Stimulated activated CD4-positive, alpha-beta T cell treated with anti-CD3 and anti-CD28 coated beads, TNF-alpha, amount 100 ng/mL, for 1 hour (primary cell): Measurements from ENCODE around the gene MMP28.

Source experiments
- DNase-seq, 3 donors: peaks; one replicate each; pipeline ENCODE4 v3.0.0-alpha.2; 2020; ENCODE audit warnings: low read depth in 3 of 3, low spot score in 1 of 3

The MMP28 gene

GRCh38 chr17:35744830-35745229 is 50.6 kb downstream of the MMP28 start:
- no peak for DNase-seq

GRCh38 chr17:35743626-35744328 is 51.7 kb downstream of the MMP28 start:
- DNase-seq: no peak

GRCh38 chr17:35742896-35743477 is 52.5 kb downstream of the MMP28 start:
- DNase-seq: no peak

DNA sequence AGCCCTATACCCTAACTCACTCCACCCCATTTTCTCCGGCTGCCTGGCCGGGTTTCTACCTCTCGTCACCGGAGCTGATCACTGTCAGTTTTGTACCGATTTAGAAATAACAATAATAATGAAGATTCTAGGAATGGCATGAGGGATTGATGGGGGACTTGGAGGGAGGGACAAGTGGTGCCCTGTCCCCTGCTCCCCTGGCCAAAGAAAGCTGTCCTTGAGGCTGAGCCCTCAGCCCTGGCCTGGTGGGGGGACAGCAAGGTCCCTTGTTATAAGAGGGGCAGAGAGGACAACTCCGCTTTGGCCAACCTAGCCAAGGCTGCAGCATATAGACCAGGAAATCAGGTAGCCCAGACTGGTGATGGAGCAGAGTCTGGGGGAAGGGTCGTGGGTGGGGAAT is 52.9 kb downstream of the MMP28 start:
- DNase-seq: no peak

GRCh38 chr17:35740997-35741931 is 54.2 kb downstream of the MMP28 start:
- no peak for DNase-seq

DNA sequence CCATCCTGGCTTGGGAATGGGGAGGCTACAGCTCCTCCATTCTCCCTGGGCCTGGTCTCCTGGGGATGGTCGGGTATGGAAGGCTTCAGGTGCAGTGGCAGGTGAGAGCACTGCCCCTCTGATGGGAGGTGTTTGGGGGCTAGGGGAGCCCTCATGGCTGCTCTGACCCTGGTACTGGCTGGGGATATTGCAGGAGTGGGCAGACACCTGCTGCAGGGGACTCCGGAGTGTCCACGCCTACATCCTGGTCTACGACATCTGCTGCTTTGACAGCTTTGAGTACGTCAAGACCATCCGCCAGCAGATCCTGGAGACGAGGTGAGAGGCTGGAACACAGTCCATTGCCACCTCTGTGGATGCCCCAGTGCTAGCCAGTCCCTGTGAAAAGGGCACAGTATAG is 55.2 kb downstream of the MMP28 start:
- no peak for DNase-seq

DNA sequence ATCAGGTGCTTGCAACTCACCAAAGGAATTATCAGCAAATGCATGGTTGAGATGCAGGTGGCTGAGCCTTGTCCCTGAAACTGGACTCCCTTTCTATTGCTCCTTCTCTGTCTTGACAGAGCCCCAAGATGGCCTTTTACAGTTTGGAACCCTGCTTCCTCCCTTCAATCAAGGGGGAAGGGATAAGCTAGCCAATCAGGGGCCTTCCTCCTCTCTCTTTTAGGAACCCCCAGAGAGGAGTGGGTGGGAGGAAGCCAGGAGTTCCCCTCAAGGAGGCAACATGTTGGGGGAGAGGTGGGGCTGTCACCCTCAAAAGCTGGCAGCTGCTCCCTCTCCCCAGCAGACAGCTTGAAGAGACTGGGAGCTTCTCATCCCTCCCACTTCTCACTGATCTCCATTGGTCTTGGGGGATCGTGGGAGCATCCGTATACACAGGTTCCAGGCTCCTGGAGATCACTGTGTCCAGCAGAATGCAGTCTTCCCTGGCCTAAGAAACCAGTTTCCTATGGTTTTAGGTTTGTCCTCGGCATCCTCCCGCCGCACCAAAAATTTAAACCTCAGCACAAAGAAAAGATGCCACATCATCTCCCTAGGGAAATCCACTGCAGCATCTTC is 56.8 kb downstream of the MMP28 start:
- DNase-seq: no peak

DNA sequence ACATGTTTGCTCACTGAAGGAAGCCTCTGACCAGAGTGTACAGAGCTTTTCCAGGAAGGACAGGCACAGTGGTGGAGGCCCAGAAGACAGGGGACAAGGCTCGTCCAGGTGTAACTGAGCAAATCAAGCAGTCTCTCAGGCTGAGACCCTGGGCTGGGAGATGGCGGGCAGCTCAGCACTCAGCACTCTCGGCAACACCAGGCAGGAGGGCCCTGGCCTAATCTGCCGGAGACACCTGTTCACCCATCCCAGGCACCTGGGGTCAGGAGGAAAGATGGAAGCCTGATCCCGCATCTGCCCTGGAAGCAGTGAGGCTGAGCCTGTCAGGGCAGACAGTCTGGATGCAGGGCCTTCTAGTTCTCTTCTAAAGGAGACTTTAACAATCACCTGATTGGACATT is 59.2 kb downstream of the MMP28 start:
- no peak for DNase-seq

GRCh38 chr17:35735036-35735805 is 60.2 kb downstream of the MMP28 start:
- no peak for DNase-seq

DNA sequence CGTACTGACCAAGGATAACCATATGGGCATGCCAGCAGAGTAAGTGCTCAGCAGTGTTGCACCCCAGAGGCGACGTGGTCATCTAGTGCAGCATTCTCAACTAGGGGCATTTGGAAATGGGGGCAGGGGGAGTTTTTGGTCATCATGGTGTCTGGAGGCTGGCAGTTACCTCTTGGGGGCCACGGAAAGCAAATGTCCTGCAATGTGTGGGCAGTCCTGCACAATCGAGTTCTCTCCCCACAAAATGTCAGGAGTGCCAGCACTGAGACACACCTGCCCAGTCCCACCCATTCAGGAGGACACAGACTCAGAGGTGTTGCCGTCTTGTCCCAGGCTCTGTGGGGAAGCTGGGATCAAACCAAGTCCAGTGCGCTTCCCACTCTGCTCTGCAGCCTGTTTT is 61.0 kb downstream of the MMP28 start:
- DNase-seq: no peak

DNA sequence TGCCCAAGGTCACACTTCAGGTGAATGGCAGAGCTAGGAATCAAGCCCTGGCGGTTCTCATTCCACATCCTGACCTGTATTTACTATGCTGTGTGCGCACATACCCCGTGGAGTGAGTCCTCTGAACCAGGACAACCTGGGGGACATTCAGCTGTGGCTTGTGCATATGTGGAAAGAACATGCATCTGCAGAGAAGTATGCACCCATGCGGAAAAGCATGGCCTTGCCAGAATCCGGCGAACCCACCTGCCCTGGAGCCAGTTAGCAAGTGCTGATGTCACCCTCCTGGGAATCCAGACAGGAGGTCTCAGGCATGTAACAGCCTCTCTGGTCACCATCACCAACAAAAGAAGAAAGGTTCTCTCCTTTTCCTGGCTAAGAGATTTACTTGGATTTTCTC is 62.1 kb downstream of the MMP28 start:
- no peak for DNase-seq

DNA sequence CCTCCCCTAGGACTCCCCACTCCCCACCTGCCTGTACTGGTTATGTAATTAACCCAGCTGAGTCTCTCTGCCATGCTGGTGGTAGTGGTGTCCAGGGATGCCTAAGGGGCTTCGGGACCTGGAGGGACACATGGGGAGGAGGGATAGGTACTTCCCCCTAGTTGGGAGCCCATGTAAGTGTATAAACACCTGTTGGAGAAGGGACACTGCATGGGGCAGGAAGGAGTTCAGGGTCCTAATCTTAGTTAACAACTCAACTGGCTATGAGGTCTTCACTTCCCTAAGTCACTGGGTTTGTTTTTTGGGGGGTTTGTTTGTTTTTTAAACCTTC is 62.7 kb downstream of the MMP28 start:
- no peak for DNase-seq

DNA sequence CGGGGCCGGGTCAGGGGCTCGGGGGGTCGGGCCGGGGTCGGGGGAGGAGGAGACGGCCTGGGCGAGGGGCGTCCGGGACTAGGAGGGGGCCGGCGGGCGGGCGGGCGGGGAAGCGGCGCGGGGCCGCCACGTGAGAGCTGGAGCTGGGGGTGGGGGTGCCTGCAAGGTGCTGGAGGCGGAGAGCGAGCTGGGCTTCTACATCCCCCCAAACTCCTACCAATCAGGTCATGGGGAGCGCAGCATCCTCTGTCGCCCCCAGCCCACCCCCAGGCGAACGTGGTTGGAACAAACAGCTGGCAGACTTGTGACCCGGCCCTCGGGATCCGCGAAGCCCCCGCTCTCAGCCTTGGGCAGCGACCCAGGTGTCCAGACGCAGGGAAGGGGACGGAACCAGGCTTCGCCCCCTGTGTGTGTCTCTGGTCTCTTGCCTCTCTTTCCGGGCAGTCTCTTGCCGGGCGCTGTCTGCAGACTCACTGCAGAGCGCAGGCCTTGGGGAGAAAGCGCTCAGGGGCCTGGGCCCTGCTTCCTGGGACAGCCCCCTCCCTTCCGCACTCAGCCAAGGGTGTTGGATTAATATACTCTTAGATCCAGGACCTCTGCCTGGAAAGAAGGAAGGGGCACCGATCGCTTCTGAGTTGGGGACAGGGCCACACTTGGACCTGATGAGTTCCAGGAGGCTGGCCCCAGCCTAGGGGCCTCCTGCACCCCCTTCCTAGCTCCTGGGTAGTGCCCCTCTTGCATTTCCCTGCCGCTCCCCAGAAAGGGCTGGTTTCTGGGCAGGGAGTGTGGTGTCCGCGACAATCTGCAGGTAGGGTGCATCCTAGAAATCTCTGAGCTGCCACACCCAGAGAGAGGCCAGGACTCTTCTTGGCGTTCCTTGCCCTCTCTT is 63.3 kb downstream of the MMP28 start:
- DNase-seq: no peak

DNA sequence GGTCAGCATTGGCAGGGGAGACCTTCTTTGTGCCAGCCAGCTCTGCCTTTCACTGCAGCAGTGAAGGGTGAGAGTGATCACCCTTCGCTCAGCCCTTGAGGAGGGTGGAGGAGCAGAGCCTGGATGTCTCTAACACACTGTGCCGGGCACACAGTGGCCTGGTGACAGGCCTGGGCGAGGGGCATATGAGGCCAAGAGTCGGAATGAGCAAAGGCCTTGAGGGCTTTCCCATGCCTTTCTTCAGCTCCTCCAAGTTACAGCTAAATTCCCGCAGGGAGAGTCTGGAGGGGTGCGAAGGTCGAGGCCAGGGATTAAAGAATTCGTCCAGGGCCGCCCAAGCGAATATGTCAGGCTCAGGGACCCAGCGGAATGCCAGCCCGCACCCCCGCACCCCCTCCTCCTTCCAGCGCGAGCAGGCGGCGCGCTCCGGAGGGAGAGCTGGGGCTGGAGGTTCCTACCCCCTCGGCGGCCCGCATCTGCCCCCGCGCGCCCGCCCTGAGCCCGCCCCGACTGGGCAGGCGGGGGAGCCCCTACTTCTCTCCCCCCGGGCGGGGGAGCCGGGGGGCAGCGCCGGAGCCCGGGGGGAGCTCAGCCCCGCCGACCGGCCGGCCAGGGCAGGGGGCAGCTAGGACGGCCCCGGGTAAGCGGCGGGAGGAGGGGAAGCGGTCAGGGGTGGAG is 64.1 kb downstream of the MMP28 start, which contains the start of gene RASL10B:
TSS of gene RASL10B (plus strand) at position 401 of the 678 bp plus-strand sequence. CDS start 3,546 bp downstream, outside the sequence.
- DNase-seq: peak in 1 of 3 donors; percentile 46

- DNase-seq: no peak
Measured at GRCh38 chr17:35730400-35731005, 64.9 kb downstream of the MMP28 start.

- DNase-seq: no peak
Measured at GRCh38 chr17:35729405-35729833, 66.0 kb downstream of the MMP28 start.

- no peak for DNase-seq
Measured at GRCh38 chr17:35728551-35728950, 66.9 kb downstream of the MMP28 start.

- no peak for DNase-seq
Measured at GRCh38 chr17:35727635-35728034, 67.8 kb downstream of the MMP28 start.

- no peak for DNase-seq
Measured at GRCh38 chr17:35726953-35727460, 68.4 kb downstream of the MMP28 start.
